Esophagus squamous epithelium (tissue), 5 donors: ENCODE measurements around the gene DHX15. TPM values are rescaled to one million over a fixed set of nuclear protein-coding genes. Genes with fewer than 3 reads are reported as not detected.
"Not testable (repeated sequence)": the region's sequence is repeated elsewhere in the genome, so short reads cannot be mapped to it uniquely, and the experiment has no call there.

ENCODE experiments used
- DNase-seq: peaks from one replicate; lab custom pipeline; 2025; lab: John Stamatoyannopoulos, UW
- H3K27ac ChIP-seq, 4 donors: fragments of 200-600 bp; sonication (generic); one replicate each; pipeline ENCODE4 v1.5.1; 2016 to 2019; ENCODE audit warnings: mild to moderate bottlenecking in 1 of 4
- H3K27me3 ChIP-seq, 4 donors: fragments of 200-600 bp; sonication (generic); 1 replicate in 3 of 4; 2 replicates in 1 of 4; pipeline versions ENCODE4 v1.5.1 to v1.6.0; 2017 to 2021; ENCODE audit warnings: antibody characterized with exemption in 1 of 4
- H3K36me3 ChIP-seq, 3 donors: fragments of 200-600 bp; sonication (generic); one replicate each; pipeline ENCODE4 v1.5.1; 2016 to 2019
- H3K4me1 ChIP-seq, 3 donors: fragments of 200-600 bp; sonication (generic); one replicate each; pipeline ENCODE4 v1.5.1; 2017 to 2019
- H3K4me3 ChIP-seq, 4 donors: fragments of 200-600 bp; sonication (generic); 1 replicate in 3 of 4; 2 replicates in 1 of 4; pipeline ENCODE4 v1.5.1; 2016 to 2019; ENCODE audit warnings: mild to moderate bottlenecking in 2 of 4, moderate library complexity in 1 of 4
- H3K9me3 ChIP-seq, 3 donors: fragments of 200-600 bp; sonication (generic); one replicate each; pipeline ENCODE4 v1.5.1; 2016 to 2019
- POLR2A ChIP-seq, 4 donors: fragments of 450-650 bp; IDR thresholded peaks; one replicate each; pipeline ENCODE4 v1.6.1; 2017; ENCODE audit warnings: antibody characterized with exemption in 4 of 4, mild to moderate bottlenecking in 4 of 4, moderate library complexity in 3 of 4
- WGBS, 2 donors: methylation state at CpG; one replicate each; pipeline ENCODE4 v1.1.5; 2018; 5-methylcytosine and 5-hydroxymethylcytosine counted together
- intact Hi-C: fragments of 100-400 bp; cut with DNase I; formaldehyde crosslinking; loops from one replicate; pipeline ENCODE4 v1.15.0; 2022
- total RNA-seq, 4 donors: library from RNA; depleted of rRNA; stranded (reverse); fragments of >200 nt; gene quantifications; one replicate each; pipeline ENCODE4 v1.1.0, GENCODE V29; 2016
- TF ChIP-seq, protein P1 (sequence below), 6 experiments: fragments of 450-650 bp in 4 of 6; fragments of 200-600 bp in 2 of 6; sonication (generic) in 2 of 6; IDR thresholded peaks; one replicate each; pipeline ENCODE4 v1.5.1; 2016 to 2019; ENCODE audit warnings: antibody characterized with exemption in 6 of 6, mild to moderate bottlenecking in 4 of 6, moderate library complexity in 4 of 6
- donor health status: DM: yes; HTN: yes; CAD: no.

DHX15 gene
- total RNA-seq, 4 donors from 2014 or later = 74.1 to 160 (median 119) TPM

DNA sequence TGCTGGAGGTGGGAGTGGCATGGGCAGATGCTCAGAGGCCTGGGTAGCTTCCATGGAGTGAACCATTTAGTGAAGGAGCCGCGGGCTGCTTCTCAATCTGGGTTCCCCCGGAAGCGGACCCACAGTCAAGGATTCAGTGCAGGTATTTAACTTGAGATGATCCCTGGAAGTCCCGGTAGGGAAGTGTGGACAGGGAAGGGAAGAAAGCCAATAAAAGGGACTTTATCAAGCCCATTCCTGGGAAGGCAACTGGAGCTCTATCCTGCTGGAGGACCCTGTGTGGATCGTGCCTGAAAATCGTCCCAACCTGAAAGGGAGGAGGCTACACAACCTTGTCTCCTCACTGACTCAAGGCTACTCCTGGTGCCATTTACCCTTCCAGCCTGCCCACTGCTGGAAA lies 76.9 kb downstream of the DHX15 start:
- Histone ChIP-seq H3K36me3 (no peaks in the 10 kb centered on the region), H3K4me1 (no peaks in the 10 kb centered on the region), H3K27me3 (no peaks in the 10 kb centered on the region), H3K9me3 (no peaks in the 10 kb centered on the region), H3K4me3 (no peak overlapping the region), H3K27ac (no peak overlapping the region)
- intact Hi-C loops = no loop called here
- no peak for TF ChIP-seq POLR2A (IDR thresholded peaks at IDR 0.05)
- WGBS, 2 donors = 85 to 86% methylated on average over 7 of the region's 7 CpGs
- DNase-seq = no peak

DNA sequence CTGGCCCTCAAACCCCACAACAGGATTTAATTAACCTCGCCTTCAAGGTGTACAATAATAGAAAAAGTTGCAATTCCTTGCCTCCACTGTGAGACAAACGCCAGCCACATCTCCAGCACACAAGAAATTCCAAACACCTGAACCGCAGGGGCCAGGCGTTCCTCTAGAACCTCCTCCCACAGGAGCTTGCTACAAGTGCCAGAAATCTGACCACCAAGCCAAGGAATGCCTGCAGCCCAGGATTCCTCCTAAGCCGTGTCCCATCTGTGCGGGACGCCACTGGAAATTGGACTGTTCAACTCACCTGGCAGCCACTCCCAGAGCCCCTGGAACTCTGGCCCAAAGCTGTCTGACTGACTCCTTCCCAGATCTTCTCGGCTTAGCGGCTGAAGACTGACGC lies 81.3 kb downstream of the DHX15 start:
- H3K27ac ChIP-seq, H3K4me1 ChIP-seq, H3K27me3 ChIP-seq, H3K4me3 ChIP-seq, H3K36me3 ChIP-seq, intact Hi-C loops, DNase-seq, H3K9me3 ChIP-seq: not testable (repeated sequence)
- 61 to 87% methylated on average over 2 to 4 of the region's 10 CpGs for WGBS, 2 donors

DNA sequence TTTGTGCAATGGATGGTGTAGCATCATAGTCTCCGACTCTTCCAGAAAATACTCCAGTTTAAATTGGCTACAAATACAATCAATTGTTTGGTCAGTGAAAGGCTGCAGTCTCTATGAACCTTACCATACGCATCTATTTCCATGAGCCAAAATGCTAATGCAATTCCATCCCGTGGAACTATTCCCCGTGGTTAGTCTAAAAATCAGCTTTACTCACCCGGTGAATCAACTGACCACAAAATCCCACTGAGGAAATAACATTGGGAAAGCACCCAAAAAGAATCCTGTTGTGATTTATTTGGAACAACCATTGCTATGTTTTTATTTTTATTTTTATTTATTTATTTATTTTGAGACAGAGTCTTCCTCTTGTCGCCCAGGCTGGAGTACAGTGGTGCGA lies 87.1 kb downstream of the DHX15 start:
- intact Hi-C loops = no loop called here
- H3K4me3 ChIP-seq = no peak overlapping the region
- no peaks in the 10 kb centered on the region for H3K9me3 ChIP-seq
- DNase-seq = no peak
- 81 to 87% methylated on average over 7 of the region's 7 CpGs for WGBS, 2 donors
- TF ChIP-seq POLR2A (IDR thresholded peaks at IDR 0.05) = no peak
- no peaks in the 10 kb centered on the region for H3K36me3 ChIP-seq
- H3K27ac ChIP-seq = no peak overlapping the region
- H3K27me3 ChIP-seq = no peaks in the 10 kb centered on the region
- no peaks in the 10 kb centered on the region for H3K4me1 ChIP-seq

DNA sequence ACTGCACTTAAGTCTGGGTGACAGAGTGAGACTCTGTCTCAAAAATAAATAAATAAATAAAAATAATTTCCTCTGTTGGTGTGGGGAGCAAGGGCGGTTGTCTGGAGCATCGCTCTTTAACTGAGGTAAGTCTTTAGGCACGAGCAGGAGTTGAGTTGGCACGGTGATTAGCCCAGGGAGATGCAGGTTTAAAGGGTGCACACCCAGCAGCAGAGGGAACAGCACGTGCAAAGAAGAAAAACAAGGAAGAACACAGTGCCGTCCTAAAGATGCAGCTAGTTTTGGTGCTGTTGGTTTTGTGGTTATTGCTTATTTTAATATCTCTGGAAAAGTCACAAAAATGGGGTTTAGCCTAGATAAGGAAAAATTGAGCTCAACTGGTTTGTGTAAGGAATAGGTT lies 87.8 kb downstream of the DHX15 start:
- no peaks in the 10 kb centered on the region for H3K4me1 ChIP-seq
- H3K36me3 ChIP-seq = no peaks in the 10 kb centered on the region
- no peak for TF ChIP-seq POLR2A (IDR thresholded peaks at IDR 0.05)
- TF ChIP-seq, protein P1, sequence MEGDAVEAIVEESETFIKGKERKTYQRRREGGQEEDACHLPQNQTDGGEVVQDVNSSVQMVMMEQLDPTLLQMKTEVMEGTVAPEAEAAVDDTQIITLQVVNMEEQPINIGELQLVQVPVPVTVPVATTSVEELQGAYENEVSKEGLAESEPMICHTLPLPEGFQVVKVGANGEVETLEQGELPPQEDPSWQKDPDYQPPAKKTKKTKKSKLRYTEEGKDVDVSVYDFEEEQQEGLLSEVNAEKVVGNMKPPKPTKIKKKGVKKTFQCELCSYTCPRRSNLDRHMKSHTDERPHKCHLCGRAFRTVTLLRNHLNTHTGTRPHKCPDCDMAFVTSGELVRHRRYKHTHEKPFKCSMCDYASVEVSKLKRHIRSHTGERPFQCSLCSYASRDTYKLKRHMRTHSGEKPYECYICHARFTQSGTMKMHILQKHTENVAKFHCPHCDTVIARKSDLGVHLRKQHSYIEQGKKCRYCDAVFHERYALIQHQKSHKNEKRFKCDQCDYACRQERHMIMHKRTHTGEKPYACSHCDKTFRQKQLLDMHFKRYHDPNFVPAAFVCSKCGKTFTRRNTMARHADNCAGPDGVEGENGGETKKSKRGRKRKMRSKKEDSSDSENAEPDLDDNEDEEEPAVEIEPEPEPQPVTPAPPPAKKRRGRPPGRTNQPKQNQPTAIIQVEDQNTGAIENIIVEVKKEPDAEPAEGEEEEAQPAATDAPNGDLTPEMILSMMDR (IDR thresholded peaks at IDR 0.05) = no peak
- H3K27me3 ChIP-seq = no peaks in the 10 kb centered on the region
- intact Hi-C loops = no loop called here
- H3K4me3 ChIP-seq = no peak overlapping the region
- DNase-seq = no peak
- no peak overlapping the region for H3K27ac ChIP-seq
- no peaks in the 10 kb centered on the region for H3K9me3 ChIP-seq
- WGBS, 2 donors = 82 to 87% methylated on average over 6 of the region's 6 CpGs

DNA sequence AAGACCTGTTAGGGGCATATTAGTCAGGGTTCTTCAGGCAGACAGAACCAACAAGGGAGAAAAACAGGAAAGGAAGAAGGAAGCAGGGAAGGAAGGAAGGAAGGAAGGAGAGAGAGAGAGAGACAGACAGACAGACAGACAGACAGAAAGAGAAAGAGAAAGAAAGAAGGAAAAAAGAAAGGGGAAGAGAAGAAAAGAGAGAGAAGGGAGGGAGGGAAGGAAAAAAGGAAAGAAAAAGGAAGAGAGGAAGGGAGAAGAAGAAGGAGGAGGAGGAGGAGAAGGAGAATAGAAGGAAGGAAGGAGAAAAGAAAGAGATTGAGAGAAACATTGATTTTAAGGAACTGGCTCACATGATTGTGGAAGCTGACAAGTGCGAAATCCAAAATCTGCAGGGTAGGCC lies 89.0 kb downstream of the DHX15 start:
- no peak for TF ChIP-seq POLR2A (IDR thresholded peaks at IDR 0.05)
- TF ChIP-seq, protein P1 (IDR thresholded peaks at IDR 0.05) = no peak
- WGBS, 2 donors = 85 to 95% methylated on average over 1 of the region's 1 CpG
- Histone ChIP-seq H3K27me3 (no peaks in the 10 kb centered on the region), H3K4me3 (no peak overlapping the region), H3K27ac (no peak overlapping the region), H3K4me1 (no peaks in the 10 kb centered on the region), H3K36me3 (no peaks in the 10 kb centered on the region), H3K9me3 (no peaks in the 10 kb centered on the region)
- no peak for DNase-seq
- intact Hi-C loops = no loop called here

DNA sequence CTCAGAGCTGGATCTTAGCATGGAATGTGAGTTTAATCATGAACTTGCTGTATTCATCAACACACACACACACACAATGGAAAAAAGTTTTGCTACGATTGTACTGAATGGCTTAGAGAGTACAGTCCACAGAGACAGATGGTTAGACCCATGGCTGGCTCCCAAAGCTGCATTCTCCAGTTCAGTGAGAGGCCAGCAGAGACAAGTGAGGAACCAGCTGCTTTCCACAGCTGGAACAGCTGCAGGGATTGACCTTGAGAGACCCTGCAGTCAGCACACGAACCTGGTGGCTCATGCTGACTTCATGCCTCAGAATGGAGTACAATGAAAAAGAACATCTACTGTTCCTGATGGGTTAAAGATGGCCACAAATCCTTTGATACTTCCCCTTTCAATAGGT lies 94.5 kb downstream of the DHX15 start:
- Histone ChIP-seq H3K9me3 (no peaks in the 10 kb centered on the region), H3K27me3 (no peaks in the 10 kb centered on the region), H3K27ac (no peak overlapping the region), H3K36me3 (no peaks in the 10 kb centered on the region), H3K4me1 (peaks cover 0 to 5% (median 0%) of the 10 kb centered on the region in 3 donors), H3K4me3 (no peak overlapping the region)
- intact Hi-C loops = loop anchor here (5.0 to 10.0 kb wide), 2 partner anchors 197 to 505 kb away; no protein-coding TSS in a partner anchor
- no peak for DNase-seq
- 71 to 89% methylated on average over 1 to 2 of the region's 2 CpGs for WGBS, 2 donors
- TF ChIP-seq POLR2A (IDR thresholded peaks at IDR 0.05) = no peak
- TF ChIP-seq, protein P1 (IDR thresholded peaks at IDR 0.05) = no peak
